Lung (tissue), 12 donors: ENCODE data around the gene MCOLN1. TPM values are rescaled to one million over a fixed set of nuclear protein-coding genes. Genes with fewer than 3 reads are reported as not detected.
A peak's percentile ranks its signal among the peaks of the same experiment; 100 is the strongest.

ENCODE experiments used
- ATAC-seq: fragments of 200-7000 bp; cut with Tn5 transposase; one replicate; pipeline ENCODE4 v1.9.1; 2020; ENCODE audit warnings: moderate number of reproducible peaks; ENCODE audit not compliant: insufficient read depth, low FRiP score
- DNase-seq, 3 donors: peaks; one replicate each; pipeline ENCODE4 v3.0.0-alpha.2; 2013 to 2017
- H3K27ac ChIP-seq, 2 donors: one replicate each; pipeline ENCODE4 v1.5.1; 2013; ENCODE audit warnings: mild to moderate bottlenecking in 2 of 2, moderate library complexity in 2 of 2, control low read depth in 1 of 2, inconsistent platforms in 1 of 2, low read depth in 1 of 2, low read length in 1 of 2
- H3K27me3 ChIP-seq, 3 donors: one replicate each; pipeline ENCODE4 v1.5.1; 2013; ENCODE audit warnings: low read length in 2 of 3; ENCODE audit not compliant: control insufficient read depth in 3 of 3, insufficient read depth in 3 of 3
- H3K36me3 ChIP-seq, 4 donors: one replicate each; pipeline ENCODE4 v1.5.1; 2013; ENCODE audit warnings: low read length in 4 of 4, mild to moderate bottlenecking in 1 of 4, moderate library complexity in 1 of 4; ENCODE audit not compliant: control insufficient read depth in 4 of 4, insufficient read depth in 4 of 4
- H3K4me1 ChIP-seq, 5 donors: one replicate each; pipeline ENCODE4 v1.5.1; 2013; ENCODE audit warnings: low read length in 5 of 5, mild to moderate bottlenecking in 2 of 5, moderate library complexity in 1 of 5; ENCODE audit not compliant: control insufficient read depth in 5 of 5, insufficient read depth in 5 of 5
- H3K4me3 ChIP-seq: one replicate; pipeline ENCODE4 v1.5.1; 2013; ENCODE audit warnings: mild to moderate bottlenecking, control low read depth, moderate library complexity
- H3K9ac ChIP-seq, 2 donors: one replicate each; pipeline ENCODE4 v1.5.1; 2013; ENCODE audit warnings: low read length in 2 of 2, control low read depth in 1 of 2; ENCODE audit not compliant: insufficient read depth in 1 of 2
- H3K9me3 ChIP-seq, 4 donors: one replicate each; pipeline ENCODE4 v1.5.1; 2013; ENCODE audit warnings: low read length in 3 of 4, mild to moderate bottlenecking in 1 of 4, moderate library complexity in 1 of 4; ENCODE audit not compliant: control insufficient read depth in 4 of 4, insufficient read depth in 3 of 4
- WGBS, 2 donors: extraction: QIAGEN DNeasy Blood & Tissue Kit; methylation state at CpG; one replicate each; pipeline ENCODE4 v1.1.7; 2013; 5-methylcytosine and 5-hydroxymethylcytosine counted together
- polyA plus RNA-seq, 2 donors: library from polyadenylated mRNA; stranded (reverse); fragments of 200-250 nt; gene quantifications; one replicate each; pipeline ENCODE4 v1.2.1, GENCODE V29; 2013
- total RNA-seq, 2 donors: library from RNA; depleted of rRNA in 1 of 2; stranded (reverse); fragments of >200 nt in 1 of 2; gene quantifications; one replicate each; pipeline ENCODE4 v1.2.1, GENCODE V29; 2014 to 2021
- TF ChIP-seq, protein P1 (sequence below): IDR thresholded peaks from 2 replicates; pipeline ENCODE4 v1.5.1; 2012; ENCODE audit warnings: mild to moderate bottlenecking; ENCODE audit errors: control extremely low read depth, extremely low read depth
- donor health status: control.
- donor health status: control.
- donor health status: Bipolar disorder and iron deficiency.
- donor health status: healthy.
- donor health status: DM: yes; HTN: yes; CAD: no.

MCOLN1 gene
- total and polyA plus RNA-seq, 4 donors: 11.6 to 68.1 (median 59.9) TPM

DNA sequence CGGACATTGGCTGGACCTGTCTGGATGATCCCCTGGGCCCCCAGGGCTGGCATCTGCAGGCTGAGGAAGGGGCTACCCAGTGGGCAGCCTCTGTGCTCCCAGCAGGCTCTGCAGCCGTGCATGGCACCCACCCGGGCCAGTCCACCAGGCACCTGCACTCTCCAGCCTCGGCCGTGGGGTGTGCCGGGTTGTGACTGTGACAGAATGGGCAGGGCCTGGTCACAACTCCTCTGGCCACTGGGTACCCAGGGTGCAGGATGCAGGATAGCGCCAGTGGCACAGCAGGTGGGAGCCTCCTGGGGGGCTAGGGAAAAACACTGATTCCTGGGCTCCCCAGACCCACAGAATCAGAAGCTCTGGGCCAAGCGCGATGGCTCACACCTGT lies 43.6 kb upstream of the MCOLN1 start:
- Histone ChIP-seq H3K4me1 (peaks cover 0 to 11% (median 0%) of the 10 kb centered on the region in 5 donors), H3K4me3 (no peak overlapping the region), H3K27ac (no peak overlapping the region), H3K36me3 (peaks cover 0 to 4% (median 0%) of the 10 kb centered on the region in 4 donors), H3K9ac (no peak overlapping the region), H3K9me3 (no peaks in the 10 kb centered on the region), H3K27me3 (no peaks in the 10 kb centered on the region)
- ATAC-seq: no peak
- TF ChIP-seq, protein P1, sequence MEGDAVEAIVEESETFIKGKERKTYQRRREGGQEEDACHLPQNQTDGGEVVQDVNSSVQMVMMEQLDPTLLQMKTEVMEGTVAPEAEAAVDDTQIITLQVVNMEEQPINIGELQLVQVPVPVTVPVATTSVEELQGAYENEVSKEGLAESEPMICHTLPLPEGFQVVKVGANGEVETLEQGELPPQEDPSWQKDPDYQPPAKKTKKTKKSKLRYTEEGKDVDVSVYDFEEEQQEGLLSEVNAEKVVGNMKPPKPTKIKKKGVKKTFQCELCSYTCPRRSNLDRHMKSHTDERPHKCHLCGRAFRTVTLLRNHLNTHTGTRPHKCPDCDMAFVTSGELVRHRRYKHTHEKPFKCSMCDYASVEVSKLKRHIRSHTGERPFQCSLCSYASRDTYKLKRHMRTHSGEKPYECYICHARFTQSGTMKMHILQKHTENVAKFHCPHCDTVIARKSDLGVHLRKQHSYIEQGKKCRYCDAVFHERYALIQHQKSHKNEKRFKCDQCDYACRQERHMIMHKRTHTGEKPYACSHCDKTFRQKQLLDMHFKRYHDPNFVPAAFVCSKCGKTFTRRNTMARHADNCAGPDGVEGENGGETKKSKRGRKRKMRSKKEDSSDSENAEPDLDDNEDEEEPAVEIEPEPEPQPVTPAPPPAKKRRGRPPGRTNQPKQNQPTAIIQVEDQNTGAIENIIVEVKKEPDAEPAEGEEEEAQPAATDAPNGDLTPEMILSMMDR: no peak
- no peak for DNase-seq
- WGBS, 2 donors: 89 to 92% methylated on average over 9 of the region's 9 CpGs

DNA sequence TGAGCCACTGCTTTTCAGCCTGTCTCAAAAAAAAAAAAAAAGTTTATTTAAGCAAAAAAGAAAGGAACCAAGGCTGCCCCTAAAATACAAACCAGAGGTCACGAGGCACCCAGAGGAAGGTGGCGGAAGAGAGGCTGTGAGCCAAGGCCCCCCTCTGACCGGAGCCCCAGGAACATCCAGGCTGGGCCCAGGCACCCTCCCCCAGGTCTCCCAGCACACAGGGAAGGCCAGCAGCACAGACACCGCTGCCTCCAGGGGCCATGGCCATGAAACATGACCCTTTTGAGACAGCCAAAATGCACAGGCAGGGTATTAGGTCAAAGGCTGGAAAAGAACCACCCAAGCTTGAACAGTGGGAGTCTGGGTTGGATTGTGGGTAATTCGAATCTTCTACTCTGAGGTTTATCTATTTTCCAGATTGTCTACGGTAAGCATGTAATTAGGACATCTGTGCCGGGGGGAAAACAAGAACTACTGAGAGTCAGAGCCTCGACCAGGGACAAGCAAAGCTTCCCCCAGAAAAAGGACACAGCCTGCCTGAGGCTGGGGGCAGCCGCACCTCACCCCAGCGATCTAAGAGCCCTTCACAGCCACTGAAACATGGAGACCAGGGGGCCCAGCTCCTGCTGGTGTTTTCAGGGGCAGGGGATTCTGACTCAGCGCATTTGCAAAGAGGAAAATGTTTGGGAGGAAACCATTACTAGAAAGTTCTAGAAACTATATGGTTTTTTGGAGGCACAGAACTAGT lies 42.0 kb upstream of the MCOLN1 start:
- TF ChIP-seq, protein P1: no peak
- peaks cover 0 to 11% (median 0%) of the 10 kb centered on the region in 5 donors for H3K4me1 ChIP-seq
- H3K36me3 ChIP-seq: peaks cover 0 to 3% (median 0%) of the 10 kb centered on the region in 4 donors
- ATAC-seq (no peak), DNase-seq (no peak)
- no peak overlapping the region for H3K9ac ChIP-seq
- H3K27ac ChIP-seq: peak overlapping the region in 1 of 2 donors; percentile 73
- H3K4me3 ChIP-seq: no peak overlapping the region
- WGBS, 2 donors: 61 to 72% methylated on average over 11 of the region's 11 CpGs
- no peaks in the 10 kb centered on the region for H3K9me3 ChIP-seq
- H3K27me3 ChIP-seq: no peaks in the 10 kb centered on the region

DNA sequence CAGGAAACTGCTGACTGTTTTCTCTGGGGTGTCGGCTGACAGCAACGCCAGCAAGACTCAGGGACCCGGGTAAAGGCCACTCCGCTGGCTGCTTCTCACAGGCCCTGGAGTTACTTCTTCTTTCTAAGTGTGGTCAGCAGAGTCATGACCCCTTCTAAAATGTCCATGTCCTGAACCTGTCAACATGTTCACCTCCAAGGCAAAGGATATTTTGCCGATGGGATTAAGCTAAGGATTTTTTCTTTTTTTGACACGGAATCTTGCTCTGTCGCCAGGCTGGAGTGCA lies 41.5 kb upstream of the MCOLN1 start:
- DNase-seq: no peak

More for the DNA sequence above, 41.5 kb upstream of the MCOLN1 start:
- no peak overlapping the region for H3K9ac ChIP-seq
- no peak overlapping the region for H3K4me3 ChIP-seq
- no peak for ATAC-seq
- 74 to 85% methylated on average over 7 of the region's 7 CpGs for WGBS, 2 donors
- H3K36me3 ChIP-seq: peaks cover 0 to 2% (median 0%) of the 10 kb centered on the region in 4 donors
- TF ChIP-seq, protein P1: no peak
- no peaks in the 10 kb centered on the region for H3K27me3 ChIP-seq
- no peaks in the 10 kb centered on the region for H3K9me3 ChIP-seq
- no peak overlapping the region for H3K27ac ChIP-seq
- peaks cover 0 to 11% (median 0%) of the 10 kb centered on the region in 5 donors for H3K4me1 ChIP-seq
